Mucosa of stomach (tissue), 1 donor: Measurements from ENCODE around the gene HDGFL3.
"Not testable (repeated sequence)": the region's sequence is repeated elsewhere in the genome, so short reads cannot be mapped to it uniquely, and the experiment has no call there.

ENCODE experiments used
- H3K27me3 ChIP-seq: one replicate; pipeline ENCODE4 v1.7.0; 2013; ENCODE audit warnings: mild to moderate bottlenecking, low read length; ENCODE audit not compliant: control insufficient read depth, insufficient read depth
- H3K36me3 ChIP-seq: one replicate; pipeline ENCODE4 v1.7.0; 2013; ENCODE audit warnings: low read length; ENCODE audit not compliant: control insufficient read depth, insufficient read depth
- H3K4me1 ChIP-seq: one replicate; pipeline ENCODE4 v1.7.0; 2013; ENCODE audit warnings: mild to moderate bottlenecking, low read length; ENCODE audit not compliant: control insufficient read depth, insufficient read depth
- H3K4me3 ChIP-seq: one replicate; pipeline ENCODE4 v1.7.0; 2013; ENCODE audit warnings: low read length
- H3K9ac ChIP-seq: one replicate; pipeline ENCODE4 v1.7.0; 2013; ENCODE audit warnings: mild to moderate bottlenecking, low read length, moderate library complexity
- H3K9me3 ChIP-seq: one replicate; pipeline ENCODE4 v1.7.0; 2013; ENCODE audit warnings: mild to moderate bottlenecking, low read length, moderate library complexity; ENCODE audit not compliant: control insufficient read depth
- donor health status: Pancreatic carcinoma.

HDGFL3 gene

GRCh38 chr15:83090465-83090864, 117.2 kb downstream of the HDGFL3 start:
- Histone ChIP-seq H3K4me3 (no peak overlapping the region), H3K9ac (no peak overlapping the region), H3K9me3 (no peaks in the 10 kb centered on the region), H3K4me1 (no peaks in the 10 kb centered on the region), H3K27me3 (no peaks in the 10 kb centered on the region), H3K36me3 (no peaks in the 10 kb centered on the region)

DNA sequence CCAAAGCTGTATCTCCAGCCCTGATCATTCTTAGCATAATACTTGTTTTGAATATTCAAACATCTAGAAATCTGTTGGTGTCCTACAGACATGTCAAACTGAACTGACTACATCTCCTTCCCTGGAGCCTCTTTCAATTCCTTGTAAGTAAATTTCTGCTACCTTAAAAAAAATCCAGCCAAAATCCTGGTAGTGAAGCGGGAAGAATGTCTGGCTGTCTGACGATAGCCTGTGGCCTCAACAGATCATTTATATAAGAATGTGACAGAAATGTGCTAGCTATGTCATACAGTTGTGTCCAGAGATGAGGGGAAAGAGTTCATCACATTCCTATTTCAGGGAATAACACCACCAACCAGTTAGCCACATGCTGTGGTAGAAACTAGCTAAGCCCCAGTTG, 118.7 kb downstream of the HDGFL3 start:
- no peaks in the 10 kb centered on the region for H3K9me3 ChIP-seq
- no peak overlapping the region for H3K4me3 ChIP-seq
- no peaks in the 10 kb centered on the region for H3K36me3 ChIP-seq
- H3K9ac ChIP-seq, result no peak overlapping the region
- H3K4me1 ChIP-seq, result no peaks in the 10 kb centered on the region
- H3K27me3 ChIP-seq, result no peaks in the 10 kb centered on the region

DNA sequence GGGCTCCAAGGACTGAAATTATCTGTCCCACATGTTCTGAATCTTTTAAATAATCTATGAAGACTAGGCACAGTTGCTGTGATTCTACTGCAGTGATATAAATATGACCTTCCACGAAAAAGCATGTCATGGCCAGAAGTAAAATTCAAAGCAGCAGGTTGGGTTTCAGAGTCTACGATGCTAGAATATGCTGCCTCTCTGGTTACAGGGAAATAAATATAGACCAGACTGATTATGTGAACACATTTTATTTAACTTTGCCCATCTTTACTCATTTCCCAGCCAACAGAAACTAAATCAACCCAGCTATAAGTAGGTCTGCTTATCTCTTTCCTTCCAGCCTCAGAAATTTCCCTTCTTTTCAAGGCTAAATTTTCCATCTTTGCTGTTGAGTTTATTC, 120.0 kb downstream of the HDGFL3 start:
- no peaks in the 10 kb centered on the region for H3K9me3 ChIP-seq
- H3K4me3 ChIP-seq, result no peak overlapping the region
- no peaks in the 10 kb centered on the region for H3K36me3 ChIP-seq
- no peaks in the 10 kb centered on the region for H3K4me1 ChIP-seq
- H3K9ac ChIP-seq, result no peak overlapping the region
- no peaks in the 10 kb centered on the region for H3K27me3 ChIP-seq

- not testable (repeated sequence) for H3K9me3 ChIP-seq, H3K36me3 ChIP-seq, H3K9ac ChIP-seq, H3K4me3 ChIP-seq, H3K27me3 ChIP-seq, H3K4me1 ChIP-seq
Measured at GRCh38 chr15:83085864-83086552, 121.6 kb downstream of the HDGFL3 start.

DNA sequence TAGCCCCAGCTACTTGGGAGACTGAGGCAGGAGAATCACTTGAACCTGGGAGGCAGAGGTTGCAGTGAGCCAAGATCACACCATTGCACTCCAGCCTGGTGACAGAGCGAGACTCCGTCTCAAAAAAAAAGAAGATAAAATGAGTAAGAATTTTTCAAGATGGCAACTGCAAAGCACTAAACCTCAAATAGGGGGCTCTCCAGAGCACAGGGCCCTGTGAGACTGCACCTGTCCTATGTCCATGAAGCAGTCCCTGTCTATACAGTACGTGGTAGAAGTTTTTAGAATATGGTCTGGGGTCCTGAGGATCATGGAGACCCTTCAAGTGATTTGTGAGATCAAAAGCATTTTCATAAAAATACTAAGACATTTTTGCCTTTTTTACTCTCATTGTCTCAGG, 122.2 kb downstream of the HDGFL3 start:
- H3K27me3 ChIP-seq, H3K9me3 ChIP-seq, H3K9ac ChIP-seq, H3K4me3 ChIP-seq, H3K36me3 ChIP-seq, H3K4me1 ChIP-seq: not testable (repeated sequence)

DNA sequence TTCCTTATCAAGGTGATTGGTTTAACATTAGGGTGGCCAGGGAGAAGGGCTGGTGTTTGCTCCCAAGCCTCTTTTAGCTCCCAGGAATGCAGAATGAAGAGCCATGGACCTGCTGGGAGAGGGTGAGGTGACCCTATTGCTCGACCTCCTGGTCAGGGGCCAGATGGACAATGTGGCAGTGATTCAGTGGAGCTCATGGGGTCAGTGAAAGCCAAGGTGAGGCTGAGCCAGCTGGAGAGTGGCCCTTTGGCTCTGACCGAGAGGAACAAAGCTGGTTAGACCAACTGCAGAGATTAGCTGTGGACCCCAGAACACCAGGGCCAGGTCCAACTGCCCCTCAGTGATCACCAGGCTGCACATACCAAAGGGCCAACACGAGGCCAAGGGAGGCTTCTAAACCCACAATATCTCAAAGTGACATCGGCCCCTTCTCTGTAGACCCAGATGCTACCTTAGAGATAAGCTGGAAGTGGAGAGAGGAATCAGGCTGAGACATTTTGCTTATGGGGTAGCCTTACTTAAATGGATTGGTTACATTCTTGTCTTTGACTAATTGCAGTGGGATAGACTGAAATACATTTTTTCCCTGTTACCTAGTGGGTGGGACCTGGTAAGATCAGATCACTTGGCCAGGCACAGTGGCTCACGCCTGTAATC, 124.8 kb downstream of the HDGFL3 start:
- Histone ChIP-seq H3K9me3 (no peaks in the 10 kb centered on the region), H3K27me3 (peaks cover 6% of the 10 kb centered on the region), H3K4me3 (no peak overlapping the region), H3K36me3 (no peaks in the 10 kb centered on the region), H3K4me1 (no peaks in the 10 kb centered on the region), H3K9ac (no peak overlapping the region)

DNA sequence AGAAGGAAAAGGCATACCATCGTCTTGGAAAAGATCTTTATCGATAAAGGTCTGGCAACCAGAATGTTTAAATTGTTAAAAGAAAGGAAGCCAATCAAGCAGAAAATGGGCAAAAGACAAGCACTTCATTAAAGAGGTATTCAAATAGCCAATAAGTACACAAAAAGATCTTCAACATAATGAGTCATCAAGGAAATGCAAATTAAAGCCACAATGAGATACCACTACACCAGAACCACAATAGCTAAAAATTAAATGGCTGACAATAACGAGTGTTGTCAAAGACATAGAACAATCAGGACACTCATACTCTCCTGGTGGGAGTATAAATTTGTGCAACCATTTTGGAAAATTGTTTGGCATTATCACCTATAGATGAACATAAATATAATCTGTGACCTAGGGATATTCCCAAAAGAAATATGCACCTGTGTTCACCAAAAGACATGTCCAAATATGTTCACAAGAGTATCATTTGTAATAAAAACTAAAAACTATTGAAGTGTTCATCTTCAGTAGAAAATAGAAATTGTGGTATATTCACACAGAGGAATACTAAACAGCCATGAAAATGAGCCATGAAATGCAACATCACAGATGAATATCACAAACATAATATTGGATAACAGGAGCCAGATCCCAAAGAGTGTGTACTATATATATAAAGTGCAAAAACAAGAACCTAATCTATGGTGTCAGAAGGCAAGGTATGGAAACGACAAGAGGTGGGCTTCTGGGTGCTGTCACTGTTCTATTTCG, 126.2 kb downstream of the HDGFL3 start:
- no peaks in the 10 kb centered on the region for H3K36me3 ChIP-seq
- peaks cover 6% of the 10 kb centered on the region for H3K27me3 ChIP-seq
- H3K9me3 ChIP-seq, result no peaks in the 10 kb centered on the region
- H3K9ac ChIP-seq, result no peak overlapping the region
- H3K4me3 ChIP-seq, result no peak overlapping the region
- H3K4me1 ChIP-seq, result no peaks in the 10 kb centered on the region

- Histone ChIP-seq H3K36me3 (no peaks in the 10 kb centered on the region), H3K9ac (no peak overlapping the region)
Measured at GRCh38 chr15:83078712-83079111, 128.9 kb downstream of the HDGFL3 start.

More at GRCh38 chr15:83078712-83079111, 128.9 kb downstream of the HDGFL3 start:
- no peaks in the 10 kb centered on the region for H3K9me3 ChIP-seq
- no peak overlapping the region for H3K4me3 ChIP-seq
- H3K27me3 ChIP-seq, result peaks cover 6% of the 10 kb centered on the region
- no peaks in the 10 kb centered on the region for H3K4me1 ChIP-seq
